ENCODE measurements around the gene DSG3. TPM values are rescaled to one million over a fixed set of nuclear protein-coding genes. Genes with fewer than 3 reads are reported as not detected.

DSG3 gene
- total and polyA plus RNA-seq, 7 donors = under 0.01 to 1.1 TPM; not detected in 5

GRCh38 chr18:31497404-31497835, 49.9 kb downstream of the DSG3 start:
- 6 to 14% methylated on average over 25 of the region's 25 CpGs for WGBS, 2 donors
- Histone ChIP-seq H3K27ac (peak overlapping the region in 1 of 4 donors; percentile 33), H3K36me3 (no peaks in the 10 kb centered on the region), H3K9me3 (no peaks in the 10 kb centered on the region), H3K27me3 (peaks cover 0 to 14% (median 0%) of the 10 kb centered on the region in 3 donors), H3K4me1 (peaks cover 0 to 17% (median 13%) of the 10 kb centered on the region in 4 donors), H3K4me3 (peak overlapping the region; percentile 30 to 65 (median 58))
- no peak for TF ChIP-seq POLR2AphosphoS5 (IDR thresholded peaks at IDR 0.05)
- no peak for TF ChIP-seq POLR2A (IDR thresholded peaks at IDR 0.05)
- TF ChIP-seq EP300 (IDR thresholded peaks at IDR 0.05) = no peak
- TF ChIP-seq CTCF (IDR thresholded peaks at IDR 0.05) = no peak
- intact Hi-C loops (cut with DNase I) = no loop called here
- DNase-seq = no peak

- no peak for TF ChIP-seq POLR2AphosphoS5 (IDR thresholded peaks at IDR 0.05)
- no peak for TF ChIP-seq EP300 (IDR thresholded peaks at IDR 0.05)
- peak in 1 of 2 donors; percentile 15 for TF ChIP-seq POLR2A (IDR thresholded peaks at IDR 0.05)
- TF ChIP-seq CTCF (IDR thresholded peaks at IDR 0.05) = no peak
- peak within 1 kb of the TSS; percentile 30 to 65 (median 58) for H3K4me3 ChIP-seq
- peaks cover 0 to 16% (median 0%) of the 10 kb centered on the region in 3 donors for H3K27me3 ChIP-seq
- 1% methylated on average over 79 of the region's 79 CpGs for WGBS, 2 donors
- H3K4me1 ChIP-seq = peaks cover 0 to 17% (median 13%) of the 10 kb centered on the region in 4 donors
- peak within 1 kb of the TSS in 1 of 4 donors; percentile 33 for H3K27ac ChIP-seq
- intact Hi-C loops (cut with DNase I) = no loop called here
- DNase-seq = peak; percentile 67
- no peaks in the 10 kb centered on the region for H3K36me3 ChIP-seq
- H3K9me3 ChIP-seq = no peaks in the 10 kb centered on the region
Observed at GRCh38 chr18:31497836-31498573, 50.5 kb downstream of the DSG3 start, which contains the start of gene DSG2. TSS of gene DSG2 (plus strand) at chr18:31498177. CDS start at chr18:31498252, 75 bp downstream.

- TF ChIP-seq EP300 (IDR thresholded peaks at IDR 0.05) = no peak
- no peaks in the 10 kb centered on the region for H3K9me3 ChIP-seq
- DNase-seq = no peak
- peak overlapping the region in 1 of 4 donors; percentile 33 for H3K27ac ChIP-seq
- WGBS, 2 donors = 3 to 15% methylated on average over 22 of the region's 22 CpGs
- H3K4me1 ChIP-seq = peaks cover 0 to 17% (median 13%) of the 10 kb centered on the region in 4 donors
- H3K27me3 ChIP-seq = peaks cover 0 to 18% (median 0%) of the 10 kb centered on the region in 3 donors
- H3K4me3 ChIP-seq = peak overlapping the region; percentile 30 to 65 (median 58)
- no peaks in the 10 kb centered on the region for H3K36me3 ChIP-seq
- intact Hi-C loops (cut with DNase I) = no loop called here
Observed at GRCh38 chr18:31498574-31499524, 51.3 kb downstream of the DSG3 start.

GRCh38 chr18:31500051-31500688, 52.6 kb downstream of the DSG3 start:
- DNase-seq = no peak
- TF ChIP-seq POLR2A (IDR thresholded peaks at IDR 0.05) = no peak
- no peak for TF ChIP-seq EP300 (IDR thresholded peaks at IDR 0.05)
- TF ChIP-seq POLR2AphosphoS5 (IDR thresholded peaks at IDR 0.05) = no peak
- TF ChIP-seq CTCF (IDR thresholded peaks at IDR 0.05) = no peak
- Histone ChIP-seq H3K27me3 (peaks cover 0 to 18% (median 0%) of the 10 kb centered on the region in 3 donors), H3K36me3 (no peaks in the 10 kb centered on the region), H3K4me3 (no peak overlapping the region), H3K9me3 (no peaks in the 10 kb centered on the region), H3K27ac (no peak overlapping the region), H3K4me1 (peaks cover 0 to 17% (median 13%) of the 10 kb centered on the region in 4 donors)
- WGBS, 2 donors = 21 to 41% methylated on average over 6 of the region's 6 CpGs
- intact Hi-C loops (cut with DNase I) = no loop called here

Measured in sigmoid colon (tissue), 7 donors.